CD14-positive monocyte (primary cell): ENCODE results near the gene RNF130. TPM values are rescaled to one million over a fixed set of nuclear protein-coding genes. Genes with fewer than 3 reads are reported as not detected.

ENCODE experiments used
- DNase-seq, 3 donors: peaks; one replicate each; pipeline ENCODE4 v3.0.0-alpha.2; 2011 to 2022
- H2AFZ ChIP-seq: 2 replicates; pipeline ENCODE4 v1.6.0; 2012; ENCODE audit warnings: mild to moderate bottlenecking, low read depth, low read length, inconsistent platforms; ENCODE audit not compliant: insufficient read depth, poor library complexity, severe bottlenecking
- H3K27ac ChIP-seq, 2 donors: 1 replicate in 1 of 2; 2 replicates in 1 of 2; pipeline ENCODE4 v1.5.1; 2012 to 2013; ENCODE audit warnings: low read length in 2 of 2, control low read depth in 1 of 2, inconsistent platforms in 1 of 2, low read depth in 1 of 2, mild to moderate bottlenecking in 1 of 2
- H3K27me3 ChIP-seq, 2 donors: one replicate each; pipeline versions ENCODE4 v1.6.0 to v1.6.1; 2011 to 2013; ENCODE audit warnings: low read length in 2 of 2; ENCODE audit not compliant: control insufficient read depth in 2 of 2, insufficient read depth in 2 of 2
- H3K36me3 ChIP-seq, 2 donors: replicated peaks in 1 of 2; 1 replicate in 1 of 2; 2 replicates in 1 of 2; pipeline versions ENCODE4 v1.5.1 to v1.6.1; 2012 to 2013; ENCODE audit warnings: low read length in 2 of 2, control low read depth in 1 of 2, inconsistent platforms in 1 of 2, mild to moderate bottlenecking in 1 of 2; ENCODE audit not compliant: insufficient read depth in 2 of 2, control insufficient read depth in 1 of 2
- H3K4me1 ChIP-seq, 2 donors: 1 replicate in 1 of 2; 2 replicates in 1 of 2; pipeline versions ENCODE4 v1.5.1 to v1.6.1; 2012 to 2013; ENCODE audit warnings: low read length in 2 of 2, control low read depth in 1 of 2, inconsistent platforms in 1 of 2, mild to moderate bottlenecking in 1 of 2, moderate library complexity in 1 of 2; ENCODE audit not compliant: insufficient read depth in 2 of 2, control insufficient read depth in 1 of 2
- H3K4me2 ChIP-seq: replicated peaks from 2 replicates; pipeline ENCODE3; 2012; ENCODE audit warnings: low read length, moderate library complexity, mild to moderate bottlenecking; ENCODE audit not compliant: poor library complexity, severe bottlenecking; ENCODE audit errors: extremely low read depth
- H3K4me3 ChIP-seq, 3 experiments: fragments of 200-600 bp in 1 of 3; sonication (generic) in 1 of 3; replicated peaks in 1 of 3; 1 replicate in 2 of 3; 2 replicates in 1 of 3; pipeline ENCODE4 v1.5.1; 2011 to 2013; ENCODE audit warnings: low read length in 3 of 3, mild to moderate bottlenecking in 3 of 3, control low read depth in 2 of 3, low read depth in 2 of 3, inconsistent platforms in 1 of 3, moderate library complexity in 1 of 3
- H3K79me2 ChIP-seq: 2 replicates; pipeline ENCODE4 v1.6.0; 2012; ENCODE audit warnings: mild to moderate bottlenecking, control low read depth, inconsistent platforms, low read length, moderate library complexity; ENCODE audit not compliant: insufficient read depth
- H3K9ac ChIP-seq: 2 replicates; pipeline ENCODE4 v1.6.0; 2017; ENCODE audit warnings: low read length, mild to moderate bottlenecking; ENCODE audit not compliant: insufficient read depth, poor library complexity, severe bottlenecking
- H3K9me3 ChIP-seq, 2 donors: replicated peaks in 1 of 2; 1 replicate in 1 of 2; 2 replicates in 1 of 2; pipeline versions ENCODE4 v1.5.1 to v1.6.1; 2012 to 2013; ENCODE audit warnings: low read length in 2 of 2, control low read depth in 1 of 2; ENCODE audit not compliant: control insufficient read depth in 1 of 2, insufficient read depth in 1 of 2
- H4K20me1 ChIP-seq: 2 replicates; pipeline ENCODE4 v1.6.0; 2012; ENCODE audit warnings: mild to moderate bottlenecking, low read length, control low read depth, moderate library complexity; ENCODE audit not compliant: insufficient read depth
- H3K27ac Mint-ChIP-seq, 7 donors: one replicate each; pipeline ENCODE4 v1.8.0; 2020; ENCODE audit warnings: mild to moderate bottlenecking in 7 of 7, mixed read lengths in 7 of 7, moderate library complexity in 6 of 7, inconsistent platforms in 2 of 7
- H3K27me3 Mint-ChIP-seq, 3 donors: one replicate each; pipeline ENCODE4 v1.8.0; 2021 to 2022; ENCODE audit warnings: low read depth in 3 of 3, mild to moderate bottlenecking in 3 of 3, mixed read lengths in 3 of 3, moderate library complexity in 3 of 3, inconsistent platforms in 1 of 3
- H3K36me3 Mint-ChIP-seq, 2 donors: one replicate each; pipeline ENCODE4 v1.8.0; 2020; ENCODE audit warnings: mixed read lengths in 2 of 2, inconsistent platforms in 1 of 2, mild to moderate bottlenecking in 1 of 2
- H3K4me1 Mint-ChIP-seq: one replicate; pipeline ENCODE4 v1.8.0; 2020; ENCODE audit warnings: mild to moderate bottlenecking, mixed read lengths
- H3K4me3 Mint-ChIP-seq, 2 donors: one replicate each; pipeline ENCODE4 v1.8.0; 2020; ENCODE audit warnings: mild to moderate bottlenecking in 2 of 2, mixed read lengths in 2 of 2, moderate library complexity in 1 of 2
- H3K9me3 Mint-ChIP-seq, 7 donors: one replicate each; pipeline ENCODE4 v1.8.0; 2020 to 2022; ENCODE audit warnings: mixed read lengths in 7 of 7, mild to moderate bottlenecking in 6 of 7, moderate library complexity in 6 of 7, inconsistent platforms in 2 of 7
- CTCF ChIP-seq: fragments of 200-600 bp; IDR thresholded peaks from one replicate; pipeline ENCODE4 v1.8.0; 2022; ENCODE audit warnings: antibody characterized with exemption, mild to moderate bottlenecking
- WGBS: methylation state at CpG from one replicate; pipeline ENCODE4 v1.1.5; 2013; ENCODE audit warnings: missing lambda C conversion rate; ENCODE audit not compliant: insufficient coverage; 5-methylcytosine and 5-hydroxymethylcytosine counted together
- intact Hi-C, 2 donors: fragments of 100-400 bp; cut with micrococcal nuclease; formaldehyde crosslinking; loops; one replicate each; pipeline versions ENCODE4 v1.15.0 to v1.15.1; 2023
- polyA plus RNA-seq, 3 donors: library from polyadenylated mRNA; depleted of rRNA in 1 of 3; unstranded in 2 of 3; stranded (reverse) in 1 of 3; fragments of 300-500 nt in 2 of 3; fragments of >200 nt in 1 of 3; fragmentation: Illumina TruSeq in 2 of 3; gene quantifications; 1 replicate in 2 of 3; 2 replicates in 1 of 3; pipeline ENCODE4 v1.2.3, GENCODE V29; 2012 to 2021

Gene RNF130
- polyA plus RNA-seq, 3 donors: 294 to 439 (median 376) TPM

GRCh38 chr5:179954434-179954833, 117.1 kb downstream of the RNF130 start:
- intact Hi-C loops: no loop called here
- no peak overlapping the region for H3K27ac Mint-ChIP-seq
- no peaks in the 10 kb centered on the region for H3K27me3 ChIP-seq
- H3K4me3 Mint-ChIP-seq: no peak overlapping the region
- DNase-seq: no peak
- peaks cover 2 to 3% of the 10 kb centered on the region in 2 donors for H3K4me1 ChIP-seq
- H3K27me3 Mint-ChIP-seq: no peaks in the 10 kb centered on the region
- no peak overlapping the region for H3K4me3 ChIP-seq
- TF ChIP-seq CTCF: no peak
- H4K20me1 ChIP-seq: peaks cover 54% of the 10 kb centered on the region
- no peak overlapping the region for H3K4me2 ChIP-seq
- H3K9ac ChIP-seq: no peak overlapping the region
- H3K9me3 Mint-ChIP-seq: no peaks in the 10 kb centered on the region
- peaks cover 68 to 99% of the 10 kb centered on the region in 2 donors for H3K36me3 ChIP-seq
- H2AFZ ChIP-seq: no peak overlapping the region
- no peaks in the 10 kb centered on the region for H3K9me3 ChIP-seq
- peaks cover 65 to 91% of the 10 kb centered on the region in 2 donors for H3K36me3 Mint-ChIP-seq
- H3K27ac ChIP-seq: no peak overlapping the region
- no CpG with 5 or more reads among the region's 6 CpGs for WGBS
- peaks cover 4% of the 10 kb centered on the region for H3K4me1 Mint-ChIP-seq
- peaks cover 12% of the 10 kb centered on the region for H3K79me2 ChIP-seq

GRCh38 chr5:179953987-179954386, 117.6 kb downstream of the RNF130 start:
- Histone ChIP-seq H2AFZ (no peak overlapping the region), H3K4me3 (no peak overlapping the region), H3K27me3 (no peaks in the 10 kb centered on the region), H3K4me1 (no peaks in the 10 kb centered on the region), H3K9me3 (no peaks in the 10 kb centered on the region), H3K27ac (no peak overlapping the region), H3K9ac (no peak overlapping the region), H3K4me2 (no peak overlapping the region), H3K36me3 (peaks cover 71 to 100% of the 10 kb centered on the region in 2 donors), H4K20me1 (peaks cover 50% of the 10 kb centered on the region), H3K79me2 (peaks cover 9% of the 10 kb centered on the region)
- no peaks in the 10 kb centered on the region for H3K27me3 Mint-ChIP-seq
- no peak overlapping the region for H3K27ac Mint-ChIP-seq
- DNase-seq: no peak
- WGBS: no CpG with 5 or more reads among the region's 4 CpGs
- H3K4me3 Mint-ChIP-seq: no peak overlapping the region
- H3K36me3 Mint-ChIP-seq: peaks cover 62 to 91% of the 10 kb centered on the region in 2 donors
- H3K4me1 Mint-ChIP-seq: peaks cover under 1% of the 10 kb centered on the region
- TF ChIP-seq CTCF: no peak
- H3K9me3 Mint-ChIP-seq: no peaks in the 10 kb centered on the region
- intact Hi-C loops: no loop called here
